ENCODE data around the gene LSM14B. TPM values are rescaled to one million over a fixed set of nuclear protein-coding genes. Genes with fewer than 3 reads are reported as not detected.
"Not testable (repeated sequence)": the region's sequence is repeated elsewhere in the genome, so short reads cannot be mapped to it uniquely, and the experiment has no call there.

The LSM14B gene
- total RNA-seq, 2 experiments from 2014 or later, result 34.5 to 35.7 TPM

DNA sequence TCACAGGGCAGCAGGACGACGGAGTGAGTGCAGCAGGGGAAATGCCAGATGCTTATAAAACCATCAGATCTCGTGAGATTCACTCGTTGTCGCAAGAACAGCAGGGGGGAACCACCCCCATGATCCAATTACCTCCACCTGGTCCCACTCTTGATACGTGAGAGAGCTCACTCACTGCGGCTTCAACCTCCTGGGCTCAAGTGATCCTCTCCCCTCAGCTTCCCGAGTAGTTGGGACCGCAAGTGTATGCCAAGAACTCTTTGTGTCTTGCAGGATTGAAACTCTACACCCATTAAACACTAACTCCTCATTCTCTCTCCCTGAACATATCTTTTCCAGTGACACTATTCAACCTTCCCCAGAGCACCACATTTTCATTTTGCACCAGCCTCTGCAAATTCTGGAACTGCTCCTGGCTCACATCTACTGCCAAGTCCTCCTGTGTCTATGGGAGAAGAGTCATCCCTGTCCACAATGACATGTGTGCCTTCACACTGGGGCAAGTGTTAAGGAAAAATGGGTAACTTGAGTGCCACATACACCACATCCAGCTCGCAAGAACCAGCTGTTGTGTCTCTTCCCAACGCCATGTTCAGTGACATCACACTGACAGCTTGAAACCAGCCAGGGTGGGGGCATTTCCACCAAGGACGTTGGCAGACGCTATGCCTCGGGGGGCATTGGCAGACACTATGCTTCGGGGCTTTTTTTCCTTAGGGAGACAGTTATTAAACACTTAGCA is 41.9 kb upstream of the LSM14B start:
- Mint-ChIP-seq H3K36me3 (ENCODE audit: low read depth) (peaks cover 10% of the 10 kb centered on the region), H3K9me3 (peaks cover 3% of the 10 kb centered on the region), H3K27me3 (peaks cover 6% of the 10 kb centered on the region), H3K4me1 (ENCODE audit: low read depth) (no peaks in the 10 kb centered on the region), H3K4me3 (no peak overlapping the region), H3K27ac (no peak overlapping the region)
- H3K27me3 ChIP-seq (ENCODE audit: control insufficient read depth in 1 of 2, insufficient read depth in 2 of 2, low read length in 2 of 2), result no peaks in the 10 kb centered on the region
- no peaks in the 10 kb centered on the region for H3K36me3 ChIP-seq (ENCODE audit: insufficient read depth, low read length)
- ATAC-seq (ENCODE audit: poor library complexity), result no peak
- DNase-seq, result no peak
- TF ChIP-seq, protein P1, sequence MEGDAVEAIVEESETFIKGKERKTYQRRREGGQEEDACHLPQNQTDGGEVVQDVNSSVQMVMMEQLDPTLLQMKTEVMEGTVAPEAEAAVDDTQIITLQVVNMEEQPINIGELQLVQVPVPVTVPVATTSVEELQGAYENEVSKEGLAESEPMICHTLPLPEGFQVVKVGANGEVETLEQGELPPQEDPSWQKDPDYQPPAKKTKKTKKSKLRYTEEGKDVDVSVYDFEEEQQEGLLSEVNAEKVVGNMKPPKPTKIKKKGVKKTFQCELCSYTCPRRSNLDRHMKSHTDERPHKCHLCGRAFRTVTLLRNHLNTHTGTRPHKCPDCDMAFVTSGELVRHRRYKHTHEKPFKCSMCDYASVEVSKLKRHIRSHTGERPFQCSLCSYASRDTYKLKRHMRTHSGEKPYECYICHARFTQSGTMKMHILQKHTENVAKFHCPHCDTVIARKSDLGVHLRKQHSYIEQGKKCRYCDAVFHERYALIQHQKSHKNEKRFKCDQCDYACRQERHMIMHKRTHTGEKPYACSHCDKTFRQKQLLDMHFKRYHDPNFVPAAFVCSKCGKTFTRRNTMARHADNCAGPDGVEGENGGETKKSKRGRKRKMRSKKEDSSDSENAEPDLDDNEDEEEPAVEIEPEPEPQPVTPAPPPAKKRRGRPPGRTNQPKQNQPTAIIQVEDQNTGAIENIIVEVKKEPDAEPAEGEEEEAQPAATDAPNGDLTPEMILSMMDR (IDR thresholded peaks at IDR 0.05), result no peak
- peaks cover 7 to 31% of the 10 kb centered on the region in 2 experiments for H3K9me3 ChIP-seq (ENCODE audit: control insufficient read depth in 1 of 2, insufficient read depth in 1 of 2, low read length in 2 of 2)
- intact Hi-C loops (cut with DNase I, micrococcal nuclease), result no loop called here
- CTCF ChIA-PET, result no interaction called here
- no peaks in the 10 kb centered on the region for H3K4me1 ChIP-seq (ENCODE audit: insufficient read depth, low read length)
- POLR2A ChIA-PET, result no interaction called here
- H3K27ac ChIP-seq (ENCODE audit: low read depth in 1 of 2, low read length in 2 of 2), result no peak overlapping the region
- H3K4me3 ChIP-seq (ENCODE audit: low read length), result no peak overlapping the region

DNA sequence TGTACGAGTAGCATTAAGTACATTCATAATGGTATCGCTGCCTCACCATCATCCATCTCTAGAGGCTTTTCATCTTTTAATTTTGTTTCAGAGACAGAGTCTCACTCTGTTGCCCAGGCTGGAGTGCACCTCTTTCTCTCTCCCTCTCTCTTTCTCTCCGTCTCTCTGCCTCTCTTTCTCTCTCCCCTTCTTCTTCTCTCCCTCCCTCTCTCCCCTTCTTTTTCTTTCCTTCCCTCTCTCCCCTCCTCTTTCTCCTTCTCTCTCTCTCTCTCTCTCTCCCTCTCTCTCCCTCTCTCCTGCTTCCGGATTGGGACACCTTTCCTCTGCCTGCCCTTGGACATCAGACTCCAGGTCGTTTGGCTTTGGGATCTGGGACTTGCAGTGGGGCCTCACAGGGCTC is 39.0 kb upstream of the LSM14B start:
- H3K4me1 ChIP-seq (ENCODE audit: insufficient read depth, low read length), result no peaks in the 10 kb centered on the region
- Mint-ChIP-seq H3K4me3 (no peak overlapping the region), H3K27me3 (peaks cover 6% of the 10 kb centered on the region), H3K4me1 (ENCODE audit: low read depth) (no peaks in the 10 kb centered on the region), H3K36me3 (ENCODE audit: low read depth) (peaks cover 4% of the 10 kb centered on the region), H3K9me3 (peaks cover 3% of the 10 kb centered on the region), H3K27ac (no peak overlapping the region)
- ATAC-seq (ENCODE audit: poor library complexity), result no peak
- CTCF ChIA-PET, result no interaction called here
- no peak overlapping the region for H3K4me3 ChIP-seq (ENCODE audit: low read length)
- intact Hi-C loops (cut with DNase I, micrococcal nuclease), result no loop called here
- peaks cover 0 to 24% of the 10 kb centered on the region in 2 experiments for H3K9me3 ChIP-seq (ENCODE audit: control insufficient read depth in 1 of 2, insufficient read depth in 1 of 2, low read length in 2 of 2)
- no peak for DNase-seq
- TF ChIP-seq, protein P1 (IDR thresholded peaks at IDR 0.05), result no peak
- peaks cover 0 to 2% of the 10 kb centered on the region in 2 experiments for H3K27me3 ChIP-seq (ENCODE audit: control insufficient read depth in 1 of 2, insufficient read depth in 2 of 2, low read length in 2 of 2)
- POLR2A ChIA-PET, result no interaction called here
- H3K36me3 ChIP-seq (ENCODE audit: insufficient read depth, low read length), result no peaks in the 10 kb centered on the region
- no peak overlapping the region for H3K27ac ChIP-seq (ENCODE audit: low read depth in 1 of 2, low read length in 2 of 2)

DNA sequence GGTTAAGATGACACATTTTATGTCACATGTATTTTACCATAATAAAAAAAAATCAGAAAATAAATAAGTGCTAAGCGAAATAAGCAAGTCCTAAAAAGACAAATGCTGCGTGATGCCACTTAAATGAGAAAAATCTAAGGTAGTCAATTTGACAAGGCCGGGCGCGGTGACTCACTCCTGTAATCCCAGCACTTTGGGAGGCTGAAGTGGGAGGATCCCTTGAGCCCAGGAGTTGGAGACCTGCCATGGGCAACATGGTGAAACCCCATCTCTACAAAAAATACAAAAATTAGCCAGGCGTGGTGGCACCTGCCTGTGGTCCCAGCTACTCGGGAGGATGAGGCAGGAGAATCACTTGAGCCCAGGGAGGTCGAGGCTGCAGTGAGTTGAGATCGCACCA is 38.1 kb upstream of the LSM14B start:
- intact Hi-C loops (cut with DNase I, micrococcal nuclease); CTCF ChIA-PET; H3K36me3 ChIP-seq (ENCODE audit: insufficient read depth, low read length); H3K4me1 Mint-ChIP-seq (ENCODE audit: low read depth); H3K27me3 ChIP-seq (ENCODE audit: control insufficient read depth in 1 of 2, insufficient read depth in 2 of 2, low read length in 2 of 2); DNase-seq; POLR2A ChIA-PET; H3K27ac Mint-ChIP-seq; H3K36me3 Mint-ChIP-seq (ENCODE audit: low read depth); H3K9me3 Mint-ChIP-seq; H3K4me3 Mint-ChIP-seq; H3K4me3 ChIP-seq (ENCODE audit: low read length); ATAC-seq (ENCODE audit: poor library complexity); H3K4me1 ChIP-seq (ENCODE audit: insufficient read depth, low read length); H3K27ac ChIP-seq (ENCODE audit: low read depth in 1 of 2, low read length in 2 of 2); H3K27me3 Mint-ChIP-seq: not testable (repeated sequence)
- H3K9me3 ChIP-seq (ENCODE audit: control insufficient read depth in 1 of 2, insufficient read depth in 1 of 2, low read length in 2 of 2), result peaks cover 0 to 19% of the 10 kb centered on the region in 2 experiments

DNA sequence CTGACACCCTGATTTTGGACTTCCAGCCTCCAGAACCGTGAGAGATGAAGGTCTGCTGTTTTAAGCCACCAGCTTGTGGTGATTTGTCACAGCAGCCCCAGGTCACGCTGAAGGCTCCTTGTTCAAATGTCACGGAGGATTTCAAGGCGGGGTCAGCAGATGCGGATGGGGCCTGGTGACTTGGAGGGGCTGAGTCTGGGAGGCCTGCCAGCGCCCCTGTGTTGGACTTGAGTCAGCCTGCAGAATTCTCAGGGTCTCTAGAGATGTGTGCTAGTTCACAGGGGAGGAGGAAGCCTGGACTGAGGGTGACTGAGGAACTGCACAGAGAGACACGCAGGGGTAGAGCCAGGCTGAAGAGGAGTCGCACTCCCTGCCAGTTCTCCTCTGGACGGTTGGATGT is 37.1 kb upstream of the LSM14B start:
- intact Hi-C loops (cut with DNase I, micrococcal nuclease), result no loop called here
- TF ChIP-seq, protein P1 (IDR thresholded peaks at IDR 0.05), result no peak
- ATAC-seq (ENCODE audit: poor library complexity), result no peak
- Histone ChIP-seq H3K4me3 (ENCODE audit: low read length) (no peak overlapping the region), H3K27me3 (ENCODE audit: control insufficient read depth in 1 of 2, insufficient read depth in 2 of 2, low read length in 2 of 2) (peaks cover 0 to 2% of the 10 kb centered on the region in 2 experiments), H3K27ac (ENCODE audit: low read depth in 1 of 2, low read length in 2 of 2) (no peak overlapping the region), H3K36me3 (ENCODE audit: insufficient read depth, low read length) (no peaks in the 10 kb centered on the region), H3K4me1 (ENCODE audit: insufficient read depth, low read length) (no peaks in the 10 kb centered on the region), H3K9me3 (ENCODE audit: control insufficient read depth in 1 of 2, insufficient read depth in 1 of 2, low read length in 2 of 2) (peaks cover 0 to 19% of the 10 kb centered on the region in 2 experiments)
- POLR2A ChIA-PET, result no interaction called here
- CTCF ChIA-PET, result no interaction called here
- DNase-seq, result no peak
- Mint-ChIP-seq H3K27ac (no peak overlapping the region), H3K36me3 (ENCODE audit: low read depth) (peaks cover 4% of the 10 kb centered on the region), H3K4me3 (no peak overlapping the region), H3K4me1 (ENCODE audit: low read depth) (no peaks in the 10 kb centered on the region), H3K9me3 (peaks cover 3% of the 10 kb centered on the region), H3K27me3 (peaks cover 6% of the 10 kb centered on the region)
